Fibroblast of pulmonary artery (primary cell): Measurements from ENCODE around the gene SPP1.

ENCODE experiments used
- DNase-seq: peaks from one replicate; pipeline ENCODE4 v3.0.0-alpha.2; 2010; ENCODE audit warnings: low read depth
- H3K4me3 ChIP-seq: replicated peaks from 2 replicates; pipeline ENCODE4 v1.5.1; 2011; ENCODE audit warnings: low read depth, mild to moderate bottlenecking, control low read depth, low read length, moderate library complexity
- TF ChIP-seq, protein P1 (sequence below): IDR thresholded peaks from 2 replicates; pipeline ENCODE4 v1.5.1; 2011; ENCODE audit warnings: mild to moderate bottlenecking, control low read depth, low read length, inconsistent platforms; ENCODE audit errors: missing control alignments

The SPP1 gene

DNA sequence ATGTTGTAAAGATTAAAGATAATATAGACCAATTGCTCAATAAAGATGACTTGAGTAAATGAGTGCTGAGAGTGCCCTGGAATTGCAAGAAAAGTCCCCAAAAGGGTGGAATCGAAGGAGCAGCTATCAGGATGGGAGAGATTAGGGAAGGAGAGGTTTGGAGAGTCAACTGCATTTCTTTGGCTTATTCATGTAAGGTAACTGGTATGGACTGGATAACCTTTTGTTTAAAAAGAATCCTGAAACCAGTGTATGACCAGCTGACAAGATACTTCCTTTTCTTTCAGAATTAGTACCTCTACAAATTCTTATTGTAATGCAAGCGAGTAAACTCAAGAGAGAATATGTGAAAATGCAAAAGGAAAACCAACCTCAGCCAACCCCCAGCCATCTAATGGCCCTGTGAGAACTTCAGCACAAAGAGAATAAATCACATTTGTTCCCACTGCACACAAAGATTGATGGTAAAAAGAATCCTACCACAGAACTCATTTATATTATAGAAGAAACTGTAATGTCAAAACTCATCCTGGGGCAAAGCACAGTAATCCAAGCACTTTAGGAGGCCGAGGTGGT lies 24.5 kb upstream of the SPP1 start:
- TF ChIP-seq, protein P1, sequence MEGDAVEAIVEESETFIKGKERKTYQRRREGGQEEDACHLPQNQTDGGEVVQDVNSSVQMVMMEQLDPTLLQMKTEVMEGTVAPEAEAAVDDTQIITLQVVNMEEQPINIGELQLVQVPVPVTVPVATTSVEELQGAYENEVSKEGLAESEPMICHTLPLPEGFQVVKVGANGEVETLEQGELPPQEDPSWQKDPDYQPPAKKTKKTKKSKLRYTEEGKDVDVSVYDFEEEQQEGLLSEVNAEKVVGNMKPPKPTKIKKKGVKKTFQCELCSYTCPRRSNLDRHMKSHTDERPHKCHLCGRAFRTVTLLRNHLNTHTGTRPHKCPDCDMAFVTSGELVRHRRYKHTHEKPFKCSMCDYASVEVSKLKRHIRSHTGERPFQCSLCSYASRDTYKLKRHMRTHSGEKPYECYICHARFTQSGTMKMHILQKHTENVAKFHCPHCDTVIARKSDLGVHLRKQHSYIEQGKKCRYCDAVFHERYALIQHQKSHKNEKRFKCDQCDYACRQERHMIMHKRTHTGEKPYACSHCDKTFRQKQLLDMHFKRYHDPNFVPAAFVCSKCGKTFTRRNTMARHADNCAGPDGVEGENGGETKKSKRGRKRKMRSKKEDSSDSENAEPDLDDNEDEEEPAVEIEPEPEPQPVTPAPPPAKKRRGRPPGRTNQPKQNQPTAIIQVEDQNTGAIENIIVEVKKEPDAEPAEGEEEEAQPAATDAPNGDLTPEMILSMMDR = no peak
- no peak for DNase-seq
- no peak overlapping the region for H3K4me3 ChIP-seq

DNA sequence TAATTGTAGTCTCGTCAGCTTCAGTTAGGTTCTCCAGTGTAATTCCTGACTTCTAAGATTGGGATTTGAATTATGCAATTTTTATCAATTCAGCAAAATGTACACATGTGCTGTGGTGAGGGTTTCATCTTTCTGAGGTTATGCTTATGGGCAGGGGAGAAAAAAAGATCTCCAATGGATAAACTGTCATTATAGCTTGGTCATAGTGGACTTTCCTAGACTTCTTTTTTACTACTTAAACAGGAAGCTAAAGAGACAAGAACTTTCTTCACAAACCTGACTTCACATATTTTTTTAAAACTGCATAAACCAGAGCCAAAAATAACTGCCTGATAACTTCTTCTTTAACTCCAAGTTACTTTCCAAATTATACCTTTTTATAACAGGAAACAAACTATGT lies 21.7 kb upstream of the SPP1 start:
- H3K4me3 ChIP-seq = no peak overlapping the region
- no peak for DNase-seq
- TF ChIP-seq, protein P1 = no peak

DNA sequence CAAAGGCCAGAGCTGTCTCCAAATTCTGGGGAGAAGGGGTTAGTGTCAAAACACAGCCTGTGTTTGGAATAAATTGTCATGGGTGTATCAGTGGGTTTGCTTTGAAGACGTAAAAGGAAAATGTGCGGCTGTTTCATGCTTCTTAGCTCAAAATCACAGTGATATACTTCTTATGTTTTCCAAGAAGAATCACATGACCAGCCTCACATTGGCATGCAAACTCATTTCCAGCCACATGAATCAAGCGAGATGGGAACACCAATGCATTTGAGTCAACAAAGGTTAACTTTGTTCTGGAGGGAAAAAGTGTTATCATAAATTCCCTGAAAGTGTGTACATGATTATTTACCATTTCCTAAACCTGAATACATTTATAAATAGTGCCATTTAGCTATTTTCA lies 19.0 kb upstream of the SPP1 start:
- H3K4me3 ChIP-seq = no peak overlapping the region
- TF ChIP-seq, protein P1 = no peak
- DNase-seq = no peak

DNA sequence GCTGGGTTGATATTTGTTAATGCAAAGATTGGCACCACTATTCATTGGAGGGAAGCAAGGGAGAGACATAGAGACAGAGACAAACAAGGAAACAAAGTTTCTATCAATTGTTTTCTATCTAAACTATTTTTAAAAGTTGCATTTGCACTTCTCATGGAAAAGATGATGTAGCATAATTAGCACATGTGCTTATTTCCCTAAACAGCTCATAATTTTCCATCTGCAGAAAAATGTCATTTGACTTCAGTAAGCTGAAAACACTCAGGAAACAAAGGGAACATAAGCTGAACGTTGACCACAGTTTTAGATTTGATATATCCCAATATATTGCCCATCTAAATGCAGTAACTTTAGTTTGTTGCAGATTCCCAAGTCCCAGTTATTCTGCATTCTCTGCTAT lies 18.5 kb upstream of the SPP1 start:
- DNase-seq = no peak
- H3K4me3 ChIP-seq = no peak overlapping the region
- TF ChIP-seq, protein P1 = no peak

DNA sequence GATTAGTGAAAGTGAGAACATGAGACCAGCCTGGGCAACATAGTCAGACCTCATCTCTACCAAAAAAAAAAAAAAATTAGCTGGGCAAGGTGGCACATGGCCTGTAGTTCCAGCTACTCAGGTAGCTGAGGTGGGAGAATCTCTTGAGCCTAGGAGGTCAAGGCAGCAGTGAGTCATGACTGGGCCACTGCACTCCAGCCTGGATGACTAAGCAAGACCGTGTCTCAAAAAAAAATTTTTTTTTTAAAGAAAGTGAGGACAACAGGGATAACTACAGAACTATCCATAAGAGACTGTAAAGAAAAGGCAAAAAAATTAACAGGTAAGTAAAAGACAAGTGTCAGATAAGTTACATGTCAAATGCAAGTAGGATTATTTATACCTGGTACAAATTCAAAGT lies 13.5 kb upstream of the SPP1 start:
- TF ChIP-seq, protein P1 = no peak
- H3K4me3 ChIP-seq = no peak overlapping the region
- DNase-seq = peak; percentile 36

DNA sequence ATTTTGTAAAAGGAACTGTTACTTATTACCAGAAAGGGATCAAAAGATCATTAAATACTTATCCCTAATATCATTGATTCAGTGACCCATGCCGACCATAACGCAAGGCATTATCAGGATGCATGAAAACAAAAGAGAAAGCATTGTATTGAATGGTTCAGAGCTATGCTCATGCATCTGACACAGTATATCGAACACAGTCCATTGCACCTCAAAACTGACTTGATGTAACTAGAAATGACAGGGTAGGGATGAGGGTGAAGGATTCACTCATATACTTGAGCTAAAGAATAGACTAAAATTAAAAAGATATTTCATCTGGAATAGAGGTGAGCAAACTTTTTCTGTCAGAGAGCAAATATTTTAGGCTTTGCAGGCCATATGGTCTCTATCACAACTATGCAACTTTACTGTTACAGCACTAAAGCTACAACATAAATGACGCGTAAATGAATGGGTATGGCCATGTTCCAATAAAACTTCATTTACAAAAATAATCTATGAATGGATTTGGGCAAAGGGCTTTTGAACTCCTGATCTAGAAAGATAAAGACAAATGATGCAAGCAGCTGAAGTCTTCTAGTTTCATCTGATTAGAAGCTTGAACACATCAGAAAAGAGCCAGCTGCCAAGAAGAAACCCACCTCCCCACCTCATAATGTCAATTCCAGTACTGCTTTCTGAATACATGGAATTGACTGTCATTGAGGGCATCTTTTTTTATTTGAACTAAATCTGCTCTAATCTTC lies 12.9 kb upstream of the SPP1 start:
- no peak overlapping the region for H3K4me3 ChIP-seq
- DNase-seq = no peak
- TF ChIP-seq, protein P1 = no peak
